Muscle of back (tissue), 11 donors: ENCODE results near the gene MAML3. TPM values are rescaled to one million over a fixed set of nuclear protein-coding genes. Genes with fewer than 3 reads are reported as not detected.

Source experiments
- DNase-seq, 3 donors: peaks; one replicate each; pipeline versions ENCODE4 v3.0.0 to v3.0.0-alpha.2; 2013
- polyA plus RNA-seq, 10 donors: library from polyadenylated mRNA; unstranded; fragments of 120-200 nt; gene quantifications; one replicate each; pipeline ENCODE4 v1.2.1, GENCODE V29; 2013; ENCODE audit not compliant: insufficient read length in 10 of 10

Gene MAML3
- polyA plus RNA-seq, 10 donors: 3.3 to 6.1 (median 4.2) TPM

DNA sequence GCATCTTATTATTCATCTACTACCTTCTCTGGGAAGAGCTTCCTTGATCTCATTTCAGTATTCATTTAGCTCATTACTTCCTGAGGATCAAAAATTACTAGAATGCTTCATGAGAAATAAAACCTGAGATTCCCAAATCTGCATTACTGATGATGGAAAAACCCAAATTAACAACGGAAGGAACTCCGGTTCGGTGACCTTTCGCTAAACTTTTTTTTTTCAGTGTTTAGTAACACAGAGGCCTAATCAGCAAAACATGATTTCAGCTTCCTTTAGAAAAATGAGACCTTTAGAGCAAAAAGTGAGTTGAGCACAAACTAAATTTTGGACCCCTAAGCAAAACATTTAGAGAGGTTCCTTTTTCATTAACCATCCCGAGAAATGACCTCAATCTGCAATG is 229.2 kb downstream of the MAML3 start:
- DNase-seq: no peak

DNA sequence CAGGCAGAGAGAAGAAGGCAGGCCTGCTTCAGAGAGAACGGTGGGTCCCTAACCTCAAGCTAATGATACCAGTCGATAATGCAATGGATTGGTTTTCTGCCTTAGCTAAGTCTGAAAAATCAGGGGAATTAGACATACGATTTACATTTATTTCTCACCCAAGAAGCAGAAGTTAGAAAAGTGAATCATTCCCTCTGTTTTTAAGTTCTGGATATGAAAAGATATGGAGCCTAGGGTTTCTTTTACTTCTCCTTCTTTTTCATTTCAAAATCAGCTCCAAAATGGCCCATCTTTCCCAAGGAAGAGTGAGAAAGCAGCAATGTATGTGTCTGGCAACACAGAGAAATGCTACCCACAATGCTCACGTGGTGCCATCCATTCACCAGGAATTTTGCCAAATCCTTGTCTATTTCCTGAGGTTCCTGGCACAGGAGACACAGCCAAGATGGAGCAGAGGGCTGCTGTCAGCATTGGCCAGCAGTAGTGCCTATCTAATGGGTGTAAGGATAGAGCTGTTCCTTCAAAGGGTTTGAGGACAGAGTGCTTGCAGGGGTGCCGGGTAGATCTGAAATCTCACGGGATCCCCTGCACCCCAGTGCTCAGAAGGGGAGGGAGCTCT is 231.5 kb downstream of the MAML3 start:
- no peak for DNase-seq

DNA sequence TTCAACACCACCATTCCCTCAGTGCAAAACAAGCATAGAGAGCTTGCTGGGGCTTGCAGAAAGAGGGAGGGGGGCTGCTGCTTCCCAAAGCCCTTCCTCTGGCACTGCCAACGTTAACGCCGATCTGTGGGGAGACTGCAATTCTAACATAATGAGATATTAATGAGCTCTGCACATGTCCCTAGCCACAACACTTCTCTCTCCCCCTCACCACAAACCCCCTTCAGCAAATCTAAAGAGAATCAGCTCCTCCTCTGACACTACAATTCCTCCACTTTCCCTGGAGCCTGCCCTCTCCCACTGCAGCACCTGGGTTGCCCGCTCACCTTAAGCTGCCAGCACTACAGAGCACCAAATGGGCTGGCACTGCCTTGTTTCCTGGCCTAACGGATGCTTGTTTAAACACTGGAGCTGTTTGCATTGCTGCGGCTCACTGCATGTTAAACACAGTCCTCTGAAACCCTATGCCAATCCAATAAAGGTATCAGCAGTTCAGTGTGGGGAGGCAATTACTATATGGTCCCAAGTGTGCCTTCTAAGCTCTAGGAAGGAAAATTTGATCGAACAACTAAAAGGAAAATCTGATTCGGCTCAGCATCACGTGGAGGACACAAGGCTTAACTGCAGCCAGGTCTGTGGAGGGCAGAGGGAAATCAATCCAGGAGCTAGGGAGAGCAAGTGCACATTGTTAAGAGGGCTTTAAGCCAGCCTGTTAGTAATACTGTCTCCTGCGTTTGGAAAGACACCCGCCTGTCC is 232.4 kb downstream of the MAML3 start:
- DNase-seq: peak in 1 of 3 donors; percentile 52

DNA sequence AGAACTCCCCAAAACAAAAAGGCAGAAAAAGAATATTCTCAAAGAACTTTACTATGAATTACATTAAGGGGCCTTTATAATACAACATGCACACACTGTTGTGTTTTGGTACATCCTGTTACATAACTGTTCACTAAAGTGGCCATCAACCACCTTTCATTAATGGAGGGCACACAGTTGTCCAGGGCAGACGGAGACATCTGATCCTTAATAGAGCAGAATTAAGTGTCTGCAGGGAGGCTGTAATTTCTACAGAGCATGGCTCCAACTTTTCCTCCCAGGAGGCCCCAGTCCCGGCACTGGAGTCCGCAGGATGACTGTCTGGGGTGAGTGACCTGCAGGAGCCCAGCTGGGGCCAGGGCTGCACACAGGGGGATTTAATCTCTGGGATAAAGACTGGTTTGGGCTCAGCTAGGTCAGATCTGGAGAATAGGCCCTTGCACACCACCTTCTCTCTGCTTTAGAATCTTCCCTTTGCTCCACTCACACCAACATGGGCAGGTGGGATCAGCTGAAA is 233.4 kb downstream of the MAML3 start:
- DNase-seq: no peak

DNA sequence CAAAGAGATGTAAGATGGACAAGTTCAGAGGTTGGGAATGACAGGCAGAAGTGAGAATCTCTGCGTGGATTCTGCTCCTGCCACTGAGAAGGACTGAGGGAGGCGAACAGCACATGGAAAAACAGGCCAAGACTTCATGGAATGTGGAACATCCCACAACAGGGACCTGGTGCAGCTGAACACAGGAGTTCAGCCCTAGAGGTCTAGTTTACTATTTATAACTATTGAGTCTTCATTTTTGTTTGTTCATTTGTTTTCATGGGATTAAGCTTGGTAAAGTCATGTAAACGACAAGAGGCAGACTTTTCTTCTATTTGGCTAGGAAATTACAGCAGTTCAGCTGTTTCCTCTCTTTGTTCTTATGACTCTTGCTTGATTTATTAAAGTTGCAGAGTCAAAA is 234.5 kb downstream of the MAML3 start:
- DNase-seq: peak; percentile 63 to 83 (median 70)

DNA sequence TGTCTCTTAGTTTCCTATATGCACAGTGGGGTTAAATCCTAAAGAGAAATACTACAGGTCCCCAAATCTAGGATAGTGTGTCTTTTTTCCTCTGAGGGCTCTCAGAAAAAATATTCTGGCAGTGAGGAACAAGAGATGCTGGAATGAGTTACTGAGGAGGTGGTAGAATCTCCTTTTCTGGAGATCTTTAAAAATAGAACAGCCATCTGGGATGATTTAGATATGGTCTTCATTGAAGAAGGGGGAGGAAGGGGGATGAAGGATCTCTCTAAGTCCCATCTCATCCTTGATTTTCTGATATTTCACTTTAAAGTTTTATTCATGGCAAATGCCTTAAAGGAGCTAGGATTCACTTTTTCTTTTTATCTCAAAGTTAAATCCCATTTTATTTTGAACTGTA is 235.0 kb downstream of the MAML3 start:
- no peak for DNase-seq

DNA sequence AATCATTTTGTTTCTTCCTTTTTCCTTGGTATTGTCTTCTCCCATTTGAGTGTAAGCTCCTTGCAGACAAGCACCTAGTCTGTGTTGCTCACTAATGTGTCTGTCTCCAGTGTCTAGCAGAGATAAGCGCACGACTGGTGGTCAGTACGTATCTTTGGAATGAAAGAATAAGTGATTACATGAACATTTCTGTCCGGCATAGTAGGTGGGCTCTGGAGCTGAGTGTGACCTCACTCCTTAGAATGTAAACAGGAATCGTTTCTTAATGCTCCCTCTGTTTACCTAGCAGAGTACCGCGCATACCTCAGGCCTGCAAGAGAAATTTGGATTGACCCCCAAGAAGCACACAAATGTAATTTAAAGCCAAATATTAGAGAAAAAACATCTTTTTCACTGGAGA is 235.4 kb downstream of the MAML3 start:
- no peak for DNase-seq

DNA sequence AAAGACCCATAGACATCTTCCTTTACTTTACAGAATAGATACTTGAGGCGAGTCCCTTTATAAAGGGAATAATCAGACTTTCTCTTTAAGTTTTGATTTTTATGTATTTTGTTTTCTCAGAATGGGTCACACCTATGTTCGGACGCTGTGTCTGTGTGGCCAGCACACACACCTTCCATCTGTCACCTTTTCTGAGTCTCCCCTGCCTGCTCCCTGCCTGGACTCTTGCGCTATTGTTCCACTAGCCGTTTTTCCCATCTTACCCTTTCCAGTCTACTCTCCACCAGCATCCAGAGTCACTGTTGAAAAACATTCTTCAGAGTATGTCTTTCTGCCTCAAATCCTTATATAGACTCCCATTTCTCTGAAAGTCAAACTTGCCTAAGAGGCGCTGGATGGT is 236.1 kb downstream of the MAML3 start:
- DNase-seq: no peak

DNA sequence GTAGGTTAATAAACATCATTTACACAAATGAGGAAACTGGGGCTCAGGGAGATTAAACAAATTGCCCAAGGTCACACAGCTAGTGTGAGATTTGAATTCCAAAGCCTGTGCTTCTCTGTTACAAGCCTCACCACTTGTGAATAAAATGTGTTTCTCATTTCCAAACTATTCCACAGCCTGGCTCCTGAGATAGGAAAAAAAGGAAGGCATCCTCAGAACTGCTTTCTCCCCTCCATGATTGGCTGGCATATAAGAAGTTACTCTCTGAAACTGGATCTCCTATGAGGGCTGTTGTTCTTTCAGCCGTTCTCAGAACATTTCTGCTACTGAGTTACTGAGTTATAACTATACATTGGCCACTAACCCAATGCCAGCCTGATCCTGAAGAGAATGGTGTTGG is 237.9 kb downstream of the MAML3 start:
- DNase-seq: peak in 1 of 3 donors; percentile 49

DNA sequence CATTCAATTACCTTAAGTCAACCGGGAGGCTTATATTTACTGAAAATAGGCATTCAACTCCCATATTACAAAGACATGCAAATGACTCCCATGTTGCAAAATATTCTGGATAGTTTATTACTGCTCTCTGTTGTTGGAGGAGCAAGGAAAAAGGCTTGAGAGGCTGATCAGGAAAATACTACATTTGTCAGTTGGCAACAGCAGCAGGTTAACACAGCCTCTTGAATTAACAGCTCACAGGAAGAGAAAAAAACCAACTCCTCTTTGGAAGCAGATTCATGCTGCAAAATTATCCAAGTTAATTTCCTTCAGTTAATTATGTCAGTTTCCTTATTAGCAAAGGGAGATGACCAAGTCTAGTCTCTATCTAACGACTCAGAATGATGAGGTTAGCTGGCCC is 238.9 kb downstream of the MAML3 start:
- no peak for DNase-seq

DNA sequence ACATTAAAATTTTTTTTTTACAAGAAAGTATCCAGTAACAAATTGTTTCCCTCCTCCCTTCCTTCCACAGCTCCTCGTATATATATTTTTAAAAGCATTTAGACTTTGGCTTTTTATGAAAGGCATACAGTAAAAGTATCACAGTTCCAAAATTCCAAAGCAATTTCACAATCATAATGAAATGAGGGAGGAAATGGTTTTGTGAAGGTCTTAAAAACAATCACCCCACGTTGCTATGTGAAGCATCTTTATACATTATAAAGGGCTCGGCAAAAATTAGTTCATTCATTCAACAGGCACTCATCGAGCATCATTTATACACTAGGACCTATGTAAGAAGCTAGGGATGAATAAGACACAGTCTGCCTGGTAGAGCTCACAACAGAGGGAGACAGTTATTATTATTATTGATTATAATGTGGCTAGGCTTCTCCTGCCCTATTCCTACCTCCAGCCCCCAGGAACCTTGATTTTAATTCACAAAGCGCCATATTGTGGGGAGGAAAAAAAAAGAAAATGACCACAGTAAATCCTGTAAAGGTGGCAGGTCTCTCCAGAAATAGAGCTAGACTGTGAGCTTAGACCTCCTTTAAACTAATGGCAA is 239.9 kb downstream of the MAML3 start:
- DNase-seq: peak in 1 of 3 donors; percentile 43

DNA sequence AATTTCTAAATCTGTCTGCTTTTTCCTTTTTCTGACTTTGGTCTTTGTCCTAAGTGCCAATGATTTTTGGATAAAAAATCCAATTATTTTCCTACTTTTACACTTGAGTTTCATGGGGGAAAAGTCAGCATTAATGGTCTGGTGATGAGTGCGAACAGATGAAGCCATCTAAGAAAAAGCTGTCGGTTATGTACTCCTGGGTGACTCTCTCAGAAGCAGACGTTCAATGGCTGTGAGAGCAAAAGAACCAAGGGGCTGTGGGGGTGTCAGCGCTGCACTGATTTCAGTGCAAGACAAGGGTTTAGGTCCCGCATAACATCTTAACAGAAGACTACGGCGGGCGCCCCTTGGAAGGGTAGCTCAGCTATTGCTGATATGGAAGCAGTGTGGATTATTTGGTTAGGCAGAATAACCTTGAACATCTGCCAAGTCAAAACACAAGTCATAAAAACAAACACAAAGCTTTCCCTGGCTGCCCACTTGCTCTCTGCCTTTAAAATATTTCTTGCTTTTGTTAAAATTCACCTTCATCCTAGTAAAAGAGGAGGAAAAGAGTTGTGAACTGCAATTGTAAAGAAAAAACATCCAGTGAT is 240.5 kb downstream of the MAML3 start:
- peak in 1 of 3 donors; percentile 40 for DNase-seq

DNA sequence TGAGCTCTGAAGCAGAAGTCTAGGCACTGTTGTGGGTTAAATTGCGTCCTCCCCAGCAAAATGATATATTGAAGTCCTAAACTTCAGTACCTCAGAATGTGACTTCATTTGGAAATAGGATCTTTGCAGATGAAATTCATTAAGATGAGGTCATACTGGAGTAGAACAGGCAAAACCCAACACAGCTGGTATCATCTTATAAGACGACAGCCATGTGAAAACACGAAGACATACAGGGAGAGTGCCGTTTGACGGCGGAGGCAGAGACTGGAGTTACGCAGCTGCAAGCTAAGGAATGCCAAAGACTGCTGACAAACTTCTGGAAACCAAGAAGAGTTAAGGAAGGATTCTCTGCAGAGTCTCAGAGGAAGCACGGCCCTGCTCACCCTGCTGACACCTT is 241.5 kb downstream of the MAML3 start:
- peak in 1 of 3 donors; percentile 64 for DNase-seq

DNA sequence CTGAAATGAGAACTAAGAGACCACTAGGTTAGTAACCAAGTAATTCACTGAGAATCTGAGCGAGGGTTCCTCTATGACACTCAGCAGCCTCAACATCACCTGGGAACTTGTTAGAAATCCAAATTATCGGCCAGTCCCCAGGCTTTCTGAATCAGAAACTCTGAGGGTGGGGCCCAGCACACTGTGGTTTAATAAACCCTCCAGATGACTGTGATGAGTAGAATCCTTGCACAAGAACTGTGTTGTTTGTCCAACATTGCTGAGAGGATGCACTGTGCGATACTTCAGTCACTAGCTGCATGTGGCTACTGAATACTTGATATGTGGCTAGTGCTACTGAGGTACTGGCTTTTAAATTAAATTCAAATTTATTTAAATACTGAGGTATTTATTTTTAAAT is 243.9 kb downstream of the MAML3 start:
- DNase-seq: no peak

DNA sequence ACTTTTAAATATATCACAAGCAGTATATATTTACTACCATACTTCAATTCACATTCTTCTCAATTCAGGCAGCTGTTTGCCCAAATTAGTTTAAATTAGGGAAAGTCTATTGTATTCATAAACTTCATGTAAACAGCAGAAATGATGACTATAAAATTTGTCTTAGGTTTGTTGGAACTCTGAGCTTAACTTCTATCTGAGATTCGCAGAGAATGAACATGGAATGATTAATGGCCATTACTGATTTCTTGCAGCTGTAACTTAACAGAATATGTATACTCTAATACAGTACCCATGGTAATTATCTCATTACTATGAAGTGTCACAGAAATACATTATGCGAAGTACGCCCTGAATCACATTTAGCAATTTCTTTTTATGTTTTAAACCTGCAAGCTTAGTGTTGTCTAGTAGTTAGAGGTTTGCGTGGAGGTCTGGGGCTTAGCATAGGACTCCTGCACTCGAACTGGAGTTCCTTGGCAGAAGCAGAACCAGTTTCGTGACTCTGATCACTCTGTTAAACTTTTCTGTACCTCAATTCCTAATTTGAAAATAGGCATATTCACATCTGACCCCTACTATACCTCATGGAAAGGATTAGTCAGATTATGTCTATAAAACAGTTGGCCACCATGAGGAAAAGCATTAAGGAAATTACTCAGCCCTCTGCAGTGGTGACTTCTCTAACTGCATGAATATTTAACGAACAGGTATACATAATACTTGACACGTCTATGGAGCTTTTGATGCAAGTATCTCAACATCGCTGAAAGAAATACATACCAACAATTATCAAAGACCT is 245.1 kb downstream of the MAML3 start:
- no peak for DNase-seq

DNA sequence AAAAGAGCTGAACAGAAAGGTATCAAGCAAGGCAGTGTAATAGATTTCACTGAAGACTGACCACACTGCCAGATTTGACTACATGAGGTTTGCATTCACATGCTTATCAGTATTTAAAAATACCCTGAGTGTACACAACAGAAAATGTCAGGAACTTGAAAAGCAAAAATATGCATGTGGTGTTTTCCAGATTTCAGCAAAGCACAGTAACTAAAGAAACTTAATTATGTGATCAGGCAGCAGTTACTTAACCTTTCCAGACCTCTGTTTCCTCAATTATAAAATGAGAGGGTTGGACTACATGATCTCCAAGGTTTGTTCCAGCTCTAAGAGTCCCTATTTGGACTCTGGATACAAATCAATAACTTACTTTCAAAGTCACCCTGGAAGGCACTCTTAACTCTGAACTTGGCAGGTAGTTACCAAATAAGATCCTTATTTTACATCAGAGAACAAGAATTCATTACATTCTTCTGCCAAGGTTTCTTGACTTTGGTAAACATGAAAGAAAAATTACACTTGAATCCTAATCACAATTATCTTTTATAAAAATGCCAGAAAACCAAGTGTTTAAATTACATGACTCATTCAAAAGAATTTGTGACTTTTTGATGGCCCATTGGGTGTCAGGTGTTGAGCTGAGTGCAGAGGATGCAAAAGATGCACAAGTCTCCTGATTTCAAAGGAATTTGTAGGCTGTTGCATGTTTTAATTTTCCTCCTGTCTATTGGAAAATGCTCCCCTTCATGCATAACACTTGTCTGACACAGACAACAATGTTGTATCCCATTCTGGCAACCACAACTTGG is 246.8 kb downstream of the MAML3 start:
- no peak for DNase-seq

DNA sequence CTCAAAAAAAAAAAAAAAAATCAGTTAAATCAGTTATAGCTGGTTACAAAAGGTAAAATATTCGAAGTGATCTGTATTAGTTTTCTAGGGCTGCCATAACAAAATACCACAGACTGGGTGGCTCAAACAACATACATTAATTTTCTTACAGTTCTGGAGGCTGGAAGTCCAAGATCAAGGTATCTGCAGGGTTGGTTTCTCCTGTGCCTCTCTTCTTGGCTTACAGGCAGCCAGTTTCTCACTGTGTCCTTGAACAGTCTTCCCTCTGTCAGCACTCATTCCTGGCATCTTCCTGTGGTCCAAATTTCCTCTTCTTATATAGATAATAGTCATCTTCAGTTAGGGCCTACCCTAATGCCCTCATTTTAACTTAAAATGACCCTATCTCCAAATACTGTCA is 248.5 kb downstream of the MAML3 start:
- no peak for DNase-seq

DNA sequence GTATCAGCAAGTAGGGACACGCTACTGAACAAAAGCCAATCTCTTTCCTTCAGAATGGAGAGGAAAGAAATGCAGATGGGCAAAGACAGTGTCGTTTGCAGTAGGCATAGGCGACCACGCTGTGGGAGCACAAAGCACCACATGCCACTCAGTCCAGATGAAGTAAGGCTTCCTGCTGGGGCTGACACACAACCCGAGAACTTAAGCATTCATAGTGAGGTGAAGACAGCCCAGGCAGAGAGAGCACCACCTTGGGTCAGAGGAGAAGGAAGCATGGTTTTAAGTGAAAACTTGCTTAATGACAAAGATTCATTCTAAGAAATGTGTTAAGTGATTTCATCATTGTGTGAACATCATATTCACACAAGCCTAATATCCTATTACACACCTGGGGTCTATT is 249.6 kb downstream of the MAML3 start:
- no peak for DNase-seq

DNA sequence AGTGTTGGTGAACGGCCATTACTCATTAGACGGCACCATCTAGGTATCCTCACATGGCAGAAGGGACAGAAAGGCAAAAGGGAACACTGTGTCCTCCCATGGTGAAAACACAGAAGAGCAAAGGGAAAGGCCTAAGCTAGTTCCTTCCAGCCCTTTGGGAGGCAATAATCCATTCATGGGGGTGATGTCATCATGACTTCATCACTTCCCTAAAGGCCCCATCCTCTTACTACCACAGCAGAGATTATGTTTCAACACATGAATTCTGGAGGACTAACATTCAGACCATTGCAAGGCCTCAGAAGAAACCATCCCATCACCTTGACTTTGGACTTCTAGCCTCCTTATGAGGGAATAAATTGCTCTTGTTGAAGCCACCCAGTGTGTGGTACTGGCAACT is 250.1 kb downstream of the MAML3 start:
- no peak for DNase-seq
